GM19035 (cell line): ENCODE measurements around the gene GET4.
"Not testable (repeated sequence)": the region's sequence is repeated elsewhere in the genome, so short reads cannot be mapped to it uniquely, and the experiment has no call there.

ENCODE experiments used
- ATAC-seq: cut with Tn5 transposase; IDR thresholded peaks from one replicate; pipeline ENCODE4 v1.9.1; 2021; ENCODE audit not compliant: unreplicated experiment

GET4 gene

GRCh38 chr7:845091-845490, 31.3 kb upstream of the GET4 start:
- no peak for ATAC-seq

GRCh38 chr7:845731-846130, 30.6 kb upstream of the GET4 start:
- ATAC-seq = no peak

- ATAC-seq = not testable (repeated sequence)
Observed at GRCh38 chr7:846958-847650, 29.2 kb upstream of the GET4 start.

GRCh38 chr7:847728-848127, 28.6 kb upstream of the GET4 start:
- not testable (repeated sequence) for ATAC-seq

GRCh38 chr7:849145-849544, 27.2 kb upstream of the GET4 start:
- ATAC-seq = no peak

- ATAC-seq = no peak
Observed at GRCh38 chr7:849781-850180, 26.6 kb upstream of the GET4 start.

GRCh38 chr7:851204-851603, 25.1 kb upstream of the GET4 start:
- ATAC-seq = no peak

GRCh38 chr7:853366-854117, 22.8 kb upstream of the GET4 start:
- ATAC-seq = no peak

GRCh38 chr7:854118-854775, 22.1 kb upstream of the GET4 start:
- no peak for ATAC-seq

- ATAC-seq = no peak
Observed at GRCh38 chr7:855686-856369, 20.5 kb upstream of the GET4 start.

GRCh38 chr7:856444-857095, 19.8 kb upstream of the GET4 start:
- ATAC-seq = no peak

- no peak for ATAC-seq
Observed at GRCh38 chr7:857661-858060, 18.7 kb upstream of the GET4 start.

GRCh38 chr7:859359-860030, 16.9 kb upstream of the GET4 start:
- ATAC-seq = no peak

- ATAC-seq = no peak
Observed at GRCh38 chr7:860149-860548, 16.2 kb upstream of the GET4 start.

- no peak for ATAC-seq
Observed at GRCh38 chr7:861222-861621, 15.1 kb upstream of the GET4 start.

- ATAC-seq = no peak
Observed at GRCh38 chr7:862157-862556, 14.2 kb upstream of the GET4 start.

GRCh38 chr7:863106-863505, 13.2 kb upstream of the GET4 start:
- ATAC-seq = no peak

- no peak for ATAC-seq
Observed at GRCh38 chr7:865921-866320, 10.4 kb upstream of the GET4 start.

- no peak for ATAC-seq
Observed at GRCh38 chr7:867001-867405, 9.4 kb upstream of the GET4 start.

GRCh38 chr7:867406-868188, 8.8 kb upstream of the GET4 start:
- no peak for ATAC-seq
